ENCODE measurements around the gene TIE1. TPM values are rescaled to one million over a fixed set of nuclear protein-coding genes. Genes with fewer than 3 reads are reported as not detected.

The TIE1 gene
- 1.0 and 2.8 TPM in 2 replicates for total RNA-seq

GRCh38 chr1:43300378-43301094 is at the start of gene TIE1:
TIE1 (plus strand) TSS chr1:43300982; CDS start chr1:43301072, 90 bp downstream.

GRCh38 chr1:43269627-43270375 is 31.0 kb upstream of the TIE1 start, which contains the start of gene TMEM125:
TMEM125 (plus strand) TSS chr1:43269983; CDS start chr1:43272723, 2,740 bp downstream.

GRCh38 chr1:43285269-43285990 is 15.4 kb upstream of the TIE1 start, which contains the start of gene C1orf210:
C1orf210 (minus strand) TSS chr1:43285581; CDS start chr1:43283270, 2,311 bp downstream.

GRCh38 chr1:43337588-43337987 is 36.8 kb downstream of the TIE1 start, which contains the start of gene MPL:
MPL (plus strand) TSS chr1:43337818; CDS start chr1:43337849, 31 bp downstream.

GRCh38 chr1:43358746-43359693 is 58.2 kb downstream of the TIE1 start, which contains the start of gene CDC20:
CDC20 (plus strand) TSS chr1:43358981; CDS start chr1:43359216, 235 bp downstream.

GRCh38 chr1:43367904-43368645 is 67.3 kb downstream of the TIE1 start, which contains the start of gene ELOVL1:
ELOVL1 (minus strand) TSS chr1:43368011; CDS start chr1:43365609, 2,402 bp downstream.

Other genes with a start within 250 kb of the TIE1 start
- 29.1 and 73.8 TPM in 2 replicates for gene EBNA1BP2, start 128.7 kb upstream of the TIE1 start, total RNA-seq
- gene CFAP57, start 128.7 kb upstream of the TIE1 start, total RNA-seq = under 0.01 TPM in 1 of 2 replicates, not detected in the other
- 0.13 TPM in 1 of 2 replicates, not detected in the other for gene TMEM125, start 31.0 kb upstream of the TIE1 start, total RNA-seq
- gene C1orf210, start 15.4 kb upstream of the TIE1 start, total RNA-seq = not detected in 2 replicates
- gene MPL, start 36.8 kb downstream of the TIE1 start, total RNA-seq = not detected in 2 replicates
- 46.8 and 117 TPM in 2 replicates for gene CDC20, start 58.0 kb downstream of the TIE1 start, total RNA-seq
- gene ELOVL1, start 67.0 kb downstream of the TIE1 start, total RNA-seq = 28.4 and 100 TPM in 2 replicates
- 45.7 and 60.9 TPM in 2 replicates for gene MED8, start 88.8 kb downstream of the TIE1 start, total RNA-seq
- 12.3 and 14.9 TPM in 2 replicates for gene SZT2, start 88.9 kb downstream of the TIE1 start, total RNA-seq
- 26.1 and 123 TPM in 2 replicates for gene HYI, start 152.9 kb downstream of the TIE1 start, total RNA-seq
- gene PTPRF, start 229.9 kb downstream of the TIE1 start, total RNA-seq = 59.1 and 98.5 TPM in 2 replicates